HG02571 (cell line): ENCODE measurements around the gene MARF1.
"Not testable (repeated sequence)": the region's sequence is repeated elsewhere in the genome, so short reads cannot be mapped to it uniquely, and the experiment has no call there.

Experiments used
- ATAC-seq: cut with Tn5 transposase; IDR thresholded peaks from one replicate; pipeline ENCODE4 v1.9.1; 2021; ENCODE audit warnings: mild to moderate bottlenecking, moderate library complexity; ENCODE audit not compliant: unreplicated experiment

Gene MARF1

DNA sequence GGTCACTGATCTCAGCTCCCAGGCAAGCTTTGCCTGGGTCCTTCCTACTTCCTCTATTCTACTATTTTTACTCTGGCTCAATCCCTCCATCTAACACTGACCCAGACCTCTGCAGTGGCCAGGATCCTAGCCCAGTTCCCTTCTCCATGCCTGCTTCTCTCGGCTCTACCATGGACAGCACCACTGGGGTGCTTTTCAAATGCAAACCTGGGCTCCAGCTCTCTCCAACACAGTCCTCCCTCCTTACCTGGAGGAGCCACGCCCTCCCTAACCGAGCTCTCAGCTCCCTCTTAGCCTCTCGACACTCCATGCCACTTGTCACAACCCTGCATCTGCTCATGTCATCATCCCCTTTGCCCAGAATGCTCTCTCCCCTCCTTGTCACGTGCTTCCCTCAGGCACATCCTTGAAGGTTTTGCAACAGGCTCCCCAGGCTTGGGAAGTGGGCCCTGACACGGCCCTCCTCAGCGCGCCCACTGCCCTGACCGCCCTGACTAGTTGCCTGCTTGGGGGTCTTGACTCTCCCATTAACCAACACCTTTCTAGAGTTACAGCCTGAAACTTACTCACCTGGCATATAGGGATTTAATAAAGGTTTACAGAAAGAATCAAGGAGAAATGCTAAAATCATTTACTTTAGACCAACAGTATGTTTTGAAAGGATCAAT, 41.6 kb downstream of the MARF1 start:
- ATAC-seq: no peak

DNA sequence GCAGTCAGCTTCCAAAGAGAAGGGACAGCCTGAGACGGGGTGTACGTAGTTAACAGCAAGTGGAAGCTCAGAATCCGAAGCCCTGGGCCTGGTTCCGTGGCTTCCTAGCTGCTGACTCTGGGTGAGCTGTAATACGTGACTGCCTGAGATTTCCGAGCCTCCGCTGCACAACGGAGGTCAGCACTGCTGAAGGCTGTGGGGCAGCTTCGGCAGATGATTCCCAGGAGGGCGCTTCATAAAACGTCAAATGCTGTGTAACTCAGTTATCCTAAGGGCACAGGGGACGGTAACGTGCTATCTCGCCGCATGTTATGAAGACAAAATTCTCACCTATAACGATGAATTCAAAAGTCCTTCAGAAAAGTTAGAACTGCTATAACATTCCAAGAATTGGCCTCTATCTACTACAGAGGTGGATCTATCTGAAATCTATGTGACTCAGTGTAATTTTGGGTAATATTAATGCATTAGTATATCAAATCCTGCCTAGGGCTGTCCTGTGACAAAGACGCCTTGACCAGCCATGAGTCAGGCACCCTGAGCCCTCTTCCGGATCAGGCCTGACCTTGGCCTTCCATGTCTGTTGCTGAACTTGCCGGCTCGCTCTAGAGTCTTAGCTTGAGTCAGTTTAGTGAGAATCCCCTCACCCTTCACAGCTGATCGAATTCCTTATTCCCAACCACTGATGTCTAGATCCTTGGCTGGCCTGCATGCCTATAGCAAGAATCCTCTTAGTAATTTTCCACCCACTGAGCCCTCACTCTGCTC, 43.5 kb downstream of the MARF1 start:
- ATAC-seq: no peak

DNA sequence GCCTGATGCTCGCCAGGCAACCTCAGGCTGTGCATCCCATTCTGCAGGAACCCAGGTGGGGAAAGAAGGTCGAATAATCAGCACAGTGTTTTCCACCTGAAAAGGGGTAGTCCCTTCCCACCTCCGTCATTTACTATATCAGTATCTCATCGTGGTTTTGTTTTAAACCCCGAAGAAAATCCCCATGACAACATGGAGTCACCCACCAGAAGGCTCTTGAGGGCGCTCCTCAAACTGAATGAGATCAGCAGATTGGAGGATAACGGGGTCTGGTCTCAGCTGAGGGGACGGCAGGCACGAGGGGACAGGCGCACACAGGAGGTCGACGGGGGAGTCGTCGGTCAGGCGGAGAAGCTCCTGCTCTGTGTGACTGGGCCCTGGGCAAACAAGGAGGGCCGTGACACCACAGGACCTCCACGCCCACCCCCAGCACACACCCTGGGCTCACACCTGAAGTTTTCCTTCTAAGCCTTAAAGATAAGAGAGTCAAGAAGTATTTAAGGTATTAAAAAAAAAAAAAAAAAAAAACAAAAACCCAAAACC, 44.2 kb downstream of the MARF1 start:
- no peak for ATAC-seq

DNA sequence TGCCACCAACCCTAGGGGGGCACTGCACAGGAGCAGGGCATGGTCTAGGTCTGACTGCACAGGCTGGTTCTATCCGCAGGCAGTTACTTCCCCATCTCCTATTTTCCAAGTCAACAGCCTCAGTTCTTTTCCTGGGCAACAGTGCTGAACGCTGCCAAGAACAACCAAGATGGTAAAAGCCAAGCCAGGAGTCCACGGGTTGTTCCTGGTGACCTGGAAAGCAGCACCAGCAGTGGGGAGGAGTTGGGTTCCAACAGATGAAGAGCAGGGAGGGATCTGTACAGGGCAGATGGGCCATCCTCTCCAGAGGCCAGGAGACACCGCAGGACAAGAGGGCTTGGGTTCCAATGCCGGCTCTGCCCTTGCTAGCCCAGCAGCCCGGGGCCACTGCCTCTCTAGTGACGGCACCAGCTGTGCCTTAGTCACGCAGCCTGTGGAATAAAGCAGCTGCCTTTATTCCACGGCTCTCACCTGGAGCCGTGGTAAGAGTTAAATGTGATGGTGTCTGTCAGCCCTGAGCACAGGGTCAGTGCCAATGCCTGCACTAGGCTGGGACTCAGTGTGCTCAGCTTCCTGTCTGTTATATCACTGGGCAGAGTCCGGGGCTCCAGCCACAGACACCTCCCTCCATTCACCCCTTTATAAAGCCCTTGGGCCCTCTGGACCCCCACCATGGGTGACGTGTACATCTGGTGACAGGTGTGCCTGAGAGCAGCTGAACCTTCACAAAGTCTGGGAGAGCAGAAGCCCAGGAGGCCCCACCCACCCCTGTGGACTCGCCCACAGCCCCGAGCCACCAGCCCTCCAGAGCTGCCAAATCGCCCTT, 44.9 kb downstream of the MARF1 start:
- no peak for ATAC-seq

DNA sequence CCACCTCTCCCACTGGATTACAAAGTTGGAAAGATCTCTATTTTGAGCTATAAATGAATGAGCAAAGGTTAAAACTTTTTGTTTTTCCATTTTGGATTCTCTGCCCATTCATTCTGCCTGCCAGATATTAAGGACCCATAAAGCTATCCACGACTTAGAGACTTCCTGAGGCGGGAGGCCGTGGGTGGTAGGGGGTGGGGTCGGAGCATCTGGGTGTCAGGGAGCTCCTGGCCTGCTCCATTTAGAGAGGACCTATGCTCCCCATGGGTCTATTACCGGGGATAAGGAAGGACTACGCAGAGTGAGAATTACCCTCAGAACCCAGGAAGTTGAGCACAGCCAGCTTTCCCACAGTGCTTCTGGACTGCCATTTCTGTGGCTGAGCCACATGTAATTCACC, 45.8 kb downstream of the MARF1 start:
- no peak for ATAC-seq

DNA sequence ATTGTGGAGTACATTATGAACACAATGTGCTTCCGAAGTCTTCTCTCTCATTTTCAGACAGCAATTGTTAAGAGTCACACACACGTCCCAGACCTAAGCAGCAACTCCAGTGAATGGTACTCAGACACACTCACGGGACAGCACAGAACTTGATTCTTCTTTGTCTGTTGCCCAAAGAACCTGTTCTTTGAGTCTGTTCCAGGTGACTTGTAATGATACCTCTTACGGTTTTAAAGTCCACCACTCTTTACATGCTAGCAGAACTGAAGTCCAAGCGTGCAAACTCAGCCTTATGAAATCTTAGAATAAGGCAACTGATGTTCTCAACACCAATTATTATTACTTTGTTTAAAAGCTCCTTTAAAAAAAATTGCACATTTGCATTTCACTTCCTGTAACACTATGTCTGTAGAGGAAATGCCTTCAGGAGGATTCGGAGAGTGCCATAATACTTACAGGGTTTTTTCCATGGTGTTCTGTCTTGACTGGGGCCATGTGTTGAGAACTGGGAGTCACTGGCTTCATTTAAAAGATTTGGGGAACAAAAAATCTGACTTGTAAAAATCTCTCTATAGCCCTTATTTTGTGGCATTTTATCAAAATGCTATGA, 48.1 kb downstream of the MARF1 start:
- ATAC-seq: no peak

DNA sequence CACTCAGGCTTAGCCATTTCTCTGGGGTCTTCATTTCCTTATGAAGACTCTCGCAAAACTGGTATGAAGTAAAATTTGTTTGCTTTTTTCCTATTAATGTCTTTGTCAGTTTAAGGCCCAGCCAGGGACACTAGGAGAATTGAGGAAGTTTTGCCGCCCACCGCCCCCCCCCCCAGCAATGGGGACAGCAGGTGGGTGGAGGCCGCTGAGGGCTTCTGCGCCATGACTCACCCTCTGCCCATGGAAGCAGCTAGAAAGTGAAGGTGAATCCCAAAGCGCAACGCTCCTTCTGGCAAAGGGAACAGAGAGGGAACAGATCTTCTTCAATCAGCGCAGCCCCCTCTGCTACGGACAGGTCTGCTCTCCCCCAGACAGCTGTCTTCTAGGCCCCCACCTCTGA, 49.7 kb downstream of the MARF1 start:
- ATAC-seq: no peak

DNA sequence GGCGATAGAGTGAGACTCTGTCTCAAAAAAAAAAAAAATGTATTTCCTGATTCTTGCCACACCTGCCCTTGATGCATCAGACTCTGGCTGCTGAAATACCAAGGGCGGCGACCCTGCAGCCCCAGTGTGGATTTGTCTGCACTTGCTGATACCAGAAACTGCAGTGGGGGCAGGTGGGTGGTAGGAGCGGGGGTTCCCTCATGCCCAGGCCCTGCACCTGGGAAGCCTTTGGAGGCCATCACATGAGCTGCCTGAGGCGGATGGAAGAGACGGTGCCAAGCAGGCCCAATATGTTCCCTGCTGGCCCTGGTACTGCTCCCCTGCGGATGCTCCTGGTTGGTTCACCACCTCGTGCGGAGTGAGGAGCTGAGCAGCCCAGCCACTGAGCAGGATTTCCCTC, 50.6 kb downstream of the MARF1 start:
- no peak for ATAC-seq

DNA sequence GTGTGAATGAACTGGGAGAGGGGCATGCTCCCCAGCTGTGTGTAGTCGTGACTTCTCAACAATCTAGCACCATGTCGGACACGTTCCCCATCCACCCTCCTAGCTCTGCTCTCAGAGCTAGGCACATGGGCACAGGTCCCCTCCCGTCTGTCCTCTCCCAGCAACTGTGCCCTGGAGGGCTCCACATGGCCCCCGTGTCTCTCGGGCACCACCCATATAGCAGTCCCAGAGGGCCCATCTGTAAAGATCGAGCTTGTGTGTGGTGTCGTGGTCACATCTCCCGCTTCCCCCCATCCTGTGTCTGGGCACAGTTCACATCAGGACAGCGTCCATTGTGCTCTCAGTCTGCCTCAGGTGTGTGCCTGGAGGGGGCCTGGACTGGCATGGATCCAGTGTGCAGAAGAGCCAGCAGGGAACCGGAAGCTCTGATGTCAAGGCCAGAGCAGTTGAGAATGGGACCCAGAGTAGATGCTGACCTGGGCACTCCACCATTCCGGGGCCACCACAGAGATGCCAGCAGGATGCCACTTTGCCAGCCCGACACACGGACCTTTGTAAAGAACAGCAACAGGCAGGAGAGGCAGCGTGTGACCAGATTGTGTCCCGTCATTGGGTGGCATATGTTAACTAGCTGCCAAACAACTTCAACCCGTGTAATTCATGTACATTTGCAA, 55.7 kb downstream of the MARF1 start:
- no peak for ATAC-seq

DNA sequence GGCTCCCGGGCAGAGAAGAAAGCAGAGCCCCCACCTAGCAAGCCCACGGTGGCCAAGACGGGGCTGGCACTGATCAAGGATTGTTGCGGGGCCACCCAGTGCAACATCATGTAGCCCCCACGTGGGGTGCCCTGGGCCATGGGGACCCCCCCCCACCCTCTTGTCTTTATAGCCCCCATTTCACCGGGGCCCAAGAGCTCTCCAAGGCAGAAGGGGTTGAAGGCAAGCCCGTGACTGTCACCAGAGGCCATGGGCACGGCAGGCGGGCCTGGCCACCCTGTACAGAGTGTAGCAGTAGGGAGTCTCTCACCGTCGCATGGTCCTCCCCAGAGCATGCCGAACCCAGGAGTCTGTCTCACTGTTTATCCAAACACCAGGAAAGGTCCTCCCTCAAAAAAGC, 56.2 kb downstream of the MARF1 start:
- ATAC-seq: no peak

DNA sequence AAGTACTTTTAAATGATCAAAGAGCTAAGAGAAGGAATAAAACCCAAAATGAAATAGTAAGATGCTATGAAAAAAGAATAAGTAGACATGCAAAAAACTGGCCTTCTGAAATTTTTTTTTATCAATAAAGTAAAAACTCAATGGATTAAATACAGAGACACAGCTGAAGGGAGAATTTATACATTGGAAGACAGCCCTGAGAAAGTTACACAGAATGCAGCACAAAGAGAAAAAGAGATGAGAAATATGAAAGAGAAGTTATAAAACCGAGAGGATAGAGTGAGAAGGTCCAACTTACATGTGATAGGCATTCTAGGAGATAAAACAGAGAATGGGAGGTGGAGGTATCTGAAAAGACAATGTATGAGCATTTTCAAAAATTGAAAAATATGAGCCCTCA, 57.0 kb downstream of the MARF1 start:
- no peak for ATAC-seq

DNA sequence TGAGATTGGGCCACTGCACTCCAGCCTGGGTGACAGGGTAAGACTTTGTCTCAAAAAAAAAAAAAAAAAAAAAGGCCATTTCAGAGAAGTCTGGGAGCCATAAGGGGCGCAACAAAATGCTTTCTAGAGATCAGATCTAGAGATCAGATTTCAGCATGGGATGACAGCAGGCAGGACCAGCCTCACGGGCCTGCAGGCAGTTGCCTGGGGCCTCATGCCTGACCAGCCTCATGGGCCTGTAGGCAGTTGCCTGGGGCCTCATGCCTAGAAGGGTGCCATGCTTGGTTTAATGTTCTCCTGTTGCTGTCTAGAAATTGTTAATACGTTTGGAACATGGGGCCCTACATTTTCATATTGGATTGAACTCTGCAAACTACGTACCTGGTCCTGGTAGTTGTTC, 59.4 kb downstream of the MARF1 start:
- no peak for ATAC-seq

DNA sequence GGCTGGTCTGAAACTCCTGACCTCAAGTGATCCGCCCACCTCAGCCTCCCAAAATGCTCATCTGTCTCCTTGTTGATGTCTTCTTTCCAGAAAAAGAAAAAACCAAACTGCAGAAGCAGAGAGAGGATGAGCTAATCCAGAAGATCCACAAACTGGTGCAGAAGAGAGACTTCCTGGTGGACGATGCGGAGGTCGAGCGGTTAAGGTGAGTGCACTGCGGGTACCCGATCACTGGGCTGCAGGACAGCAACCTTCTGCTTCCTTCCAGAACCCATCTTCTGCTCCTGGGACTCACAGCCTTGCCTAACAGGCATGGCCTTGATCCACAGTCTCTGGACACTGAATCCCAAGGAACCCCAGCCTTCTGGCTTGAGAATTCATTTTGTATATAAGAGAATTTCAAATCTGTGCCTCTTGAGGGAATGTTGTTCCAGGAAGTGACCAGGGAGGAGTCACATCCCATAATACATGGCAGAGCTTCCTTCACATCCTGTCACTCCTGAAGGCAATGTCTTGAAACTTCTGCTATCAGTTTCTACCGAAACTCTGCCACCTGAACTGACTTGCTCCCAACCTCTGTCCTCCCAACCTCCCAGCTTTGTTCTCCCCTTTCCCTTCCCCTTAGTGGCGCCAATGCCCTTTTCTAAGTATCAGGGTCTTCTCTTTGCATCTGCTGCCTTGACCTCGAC, 61.7 kb downstream of the MARF1 start:
- no peak for ATAC-seq

DNA sequence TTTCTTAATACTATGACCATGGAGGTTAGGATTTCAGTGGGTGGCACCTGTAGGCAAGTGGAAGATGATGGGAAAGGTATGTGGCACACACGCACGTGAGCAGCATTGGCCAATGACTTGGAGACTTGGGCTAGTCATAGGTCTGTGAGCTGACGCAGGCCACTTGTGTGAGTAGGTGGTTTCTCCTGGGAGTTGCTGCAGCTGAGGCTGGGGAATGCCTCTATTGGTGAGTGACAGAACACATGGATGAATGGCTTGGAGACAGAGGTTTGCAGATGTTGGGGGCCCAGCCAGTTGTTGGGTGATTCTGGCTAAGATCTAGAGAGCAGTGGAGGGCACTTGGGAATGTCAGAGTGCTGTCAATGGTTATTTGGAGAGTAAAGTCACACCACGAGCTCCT, 64.1 kb downstream of the MARF1 start:
- ATAC-seq: no peak

DNA sequence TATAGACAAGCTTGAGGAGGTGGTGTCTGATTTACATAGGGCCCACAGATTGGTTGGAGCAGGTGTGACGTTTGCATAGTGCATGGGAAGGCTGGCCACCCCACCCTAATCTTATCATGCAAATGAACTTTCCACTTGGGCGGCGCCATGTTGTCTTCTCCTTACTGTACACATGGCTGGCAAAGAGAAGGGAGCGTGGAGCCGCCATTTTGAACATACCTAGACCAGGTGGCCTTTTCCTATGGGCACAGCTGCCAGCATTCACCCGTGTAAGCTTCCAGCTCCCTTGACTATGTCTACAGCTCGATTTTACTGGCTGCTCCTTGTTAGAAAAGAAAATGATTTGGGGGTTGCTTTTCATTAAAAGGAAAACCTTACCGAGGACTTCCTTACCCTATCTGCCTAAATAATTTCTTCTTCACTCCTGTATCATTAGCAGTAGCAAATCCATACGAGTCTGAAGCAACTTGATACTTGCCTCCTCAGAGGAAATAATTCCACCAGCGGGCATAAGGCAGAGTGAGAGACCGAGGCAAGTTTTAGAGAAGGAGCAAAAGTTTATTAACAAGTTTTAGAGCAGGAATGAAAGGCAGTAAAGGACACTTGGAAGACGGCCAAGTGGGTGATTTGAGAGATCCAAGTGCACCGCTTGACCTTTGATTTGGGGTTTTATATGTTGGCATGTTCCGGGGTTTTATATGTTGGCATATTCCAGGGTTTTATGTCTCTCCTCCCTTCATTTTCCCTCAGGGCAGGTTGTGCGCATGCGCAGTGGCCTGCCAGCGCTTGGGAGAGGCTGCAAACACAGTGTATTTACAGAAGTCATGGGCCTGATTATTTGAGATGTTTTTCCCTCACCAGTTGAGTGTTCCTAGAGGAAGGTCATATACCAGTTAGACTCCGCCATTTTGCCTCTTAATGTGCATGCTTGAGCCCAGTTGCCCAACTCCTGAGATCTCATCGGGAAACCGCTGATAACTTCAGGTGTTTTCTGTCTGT, 65.7 kb downstream of the MARF1 start:
- ATAC-seq: no peak

DNA sequence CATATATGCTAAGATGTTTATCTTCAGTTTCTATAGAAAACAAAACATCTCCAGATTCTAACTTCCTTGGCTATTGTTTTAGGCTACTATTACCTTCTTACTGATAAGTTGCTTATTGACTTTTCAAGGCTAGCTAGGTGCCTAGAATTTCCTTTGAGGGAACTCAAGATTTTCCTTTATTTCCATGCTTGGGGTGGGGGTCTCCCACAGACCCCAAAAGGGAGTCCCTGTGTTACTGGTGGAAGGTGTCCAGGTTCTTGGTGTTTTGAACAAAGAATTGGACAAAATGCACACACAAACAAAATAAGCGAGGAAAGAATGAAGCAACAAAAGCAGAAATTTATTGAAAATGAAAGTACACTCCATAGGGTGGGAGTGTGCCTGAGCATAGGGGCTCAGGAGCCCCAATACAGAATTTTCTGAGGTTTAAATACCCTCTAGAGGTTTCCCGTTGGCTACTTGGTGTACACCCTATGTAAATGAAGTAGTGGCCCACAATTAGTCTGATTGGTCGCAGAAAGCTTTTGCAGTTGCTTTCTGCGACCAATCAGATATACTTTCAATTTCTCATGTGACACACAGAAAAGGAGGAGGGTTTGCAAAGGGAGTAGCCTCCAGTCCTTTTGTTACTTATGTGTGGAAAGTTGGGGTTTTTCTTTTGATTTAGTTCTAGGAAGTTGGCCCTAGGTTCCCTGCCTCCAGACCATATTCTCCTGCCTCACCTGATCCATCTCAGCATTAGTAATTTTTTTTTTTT, 67.5 kb downstream of the MARF1 start:
- ATAC-seq: no peak

DNA sequence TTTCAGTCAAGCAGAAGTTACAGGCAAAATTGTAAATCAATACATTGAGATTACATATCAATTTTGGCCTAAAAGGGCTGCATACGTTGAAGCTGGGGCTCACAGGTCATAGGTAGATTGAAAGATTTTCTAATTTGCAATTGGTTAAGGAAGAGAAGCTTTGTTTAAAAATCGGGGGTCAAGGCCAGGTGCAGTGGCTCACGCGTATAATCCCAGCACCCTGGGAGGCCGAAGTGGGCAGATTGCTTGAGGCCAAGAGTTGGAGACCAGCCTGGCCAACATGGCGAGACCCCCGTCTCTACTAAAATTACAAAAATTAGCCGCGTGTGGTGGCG, 68.4 kb downstream of the MARF1 start:
- ATAC-seq: no peak

DNA sequence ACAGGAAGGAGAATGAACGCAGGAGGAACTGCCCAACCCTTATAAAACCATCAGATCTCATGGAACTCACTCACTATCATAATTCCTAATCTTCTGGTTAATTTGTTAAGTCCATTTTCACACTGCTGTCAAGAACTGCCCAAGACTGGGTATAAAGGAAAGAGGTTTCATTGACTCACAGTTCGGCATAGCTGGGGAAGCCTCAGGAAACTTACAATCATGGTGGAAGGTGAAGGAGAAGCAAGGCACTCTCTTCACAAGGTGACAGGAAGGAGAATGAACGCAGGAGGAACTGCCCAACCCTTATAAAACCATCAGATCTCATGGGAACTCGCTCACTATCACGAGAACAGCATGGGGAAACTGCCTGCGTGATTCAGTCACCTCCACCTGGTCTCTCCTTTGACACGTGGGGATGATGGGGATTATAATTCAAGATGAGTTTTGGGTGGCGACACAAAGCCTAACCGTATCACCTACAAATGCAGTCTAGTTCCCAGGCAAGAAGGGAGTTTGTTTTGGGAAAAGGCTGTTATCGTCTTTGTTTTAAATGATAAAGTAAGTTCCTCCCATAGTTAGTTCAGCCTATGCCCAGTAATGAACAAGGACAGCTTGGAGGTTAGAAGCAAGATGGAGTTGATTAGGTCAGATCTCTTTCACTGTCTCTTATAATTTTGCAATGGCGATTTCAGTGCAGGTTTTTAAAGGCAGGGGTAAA, 68.9 kb downstream of the MARF1 start:
- not testable (repeated sequence) for ATAC-seq
